Left lung (tissue), 10 donors: ENCODE results near the gene DLL3. TPM values are rescaled to one million over a fixed set of nuclear protein-coding genes. Genes with fewer than 3 reads are reported as not detected.

ENCODE experiments used
- ATAC-seq: fragments of 200-7000 bp; cut with Tn5 transposase; one replicate; pipeline ENCODE4 v1.9.1; 2020; ENCODE audit warnings: moderate library complexity
- DNase-seq, 4 donors: peaks; one replicate each; pipeline ENCODE4 v3.0.0-alpha.2; 2013 to 2020
- H3K27ac ChIP-seq, 2 donors: fragments of 200-600 bp; sonication (generic) in 1 of 2; one replicate each; pipeline versions ENCODE4 v1.5.0 to v1.8.0; 2020 to 2021
- H3K27me3 ChIP-seq, 2 donors: fragments of 200-600 bp; sonication (generic) in 1 of 2; one replicate each; pipeline versions ENCODE4 v1.5.0 to v1.8.0; 2020 to 2021
- H3K36me3 ChIP-seq, 2 donors: fragments of 200-600 bp; sonication (generic) in 1 of 2; one replicate each; pipeline versions ENCODE4 v1.5.0 to v1.8.0; 2020 to 2021
- H3K4me1 ChIP-seq, 2 donors: fragments of 200-600 bp; one replicate each; pipeline ENCODE4 v1.8.0; 2021
- H3K4me3 ChIP-seq, 2 donors: fragments of 200-600 bp; sonication (generic) in 1 of 2; one replicate each; pipeline versions ENCODE4 v1.5.0 to v1.8.0; 2020 to 2021; ENCODE audit warnings: mild to moderate bottlenecking in 1 of 2
- H3K9me3 ChIP-seq, 2 donors: fragments of 200-600 bp; sonication (generic) in 1 of 2; one replicate each; pipeline versions ENCODE4 v1.5.0 to v1.8.0; 2020 to 2021
- CTCF ChIP-seq, 2 donors: fragments of 200-600 bp; sonication (generic) in 1 of 2; IDR thresholded peaks; one replicate each; pipeline versions ENCODE4 v1.5.0 to v1.8.0; 2021; ENCODE audit warnings: antibody characterized with exemption in 2 of 2
- intact Hi-C, 2 donors: fragments of 100-400 bp; cut with DNase I; formaldehyde crosslinking; loops; one replicate each; pipeline versions ENCODE4 v1.11.2 to v1.14.2; 2022
- polyA plus RNA-seq, 6 donors: library from polyadenylated mRNA; unstranded; fragments of 120-200 nt; gene quantifications; one replicate each; pipeline ENCODE4 v1.2.1, GENCODE V29; 2013; ENCODE audit not compliant: insufficient read length in 6 of 6
- total RNA-seq, 2 donors: library from RNA; stranded (reverse); fragmentation: NEBNext Ultra II Directional; extraction: Animal tissue kit (Norgen Biotek cat#: 25700); gene quantifications; one replicate each; pipeline ENCODE4 v1.2.1, GENCODE V29; 2021
- donor health status: DM: no; HTN: yes; CAD: no.
- donor health status: DM: no; HTN: no; CAD: no.

The DLL3 gene
- total and polyA plus RNA-seq, 8 donors = 0.12 to 0.80 (median 0.31) TPM; not detected in 1

GRCh38 chr19:39532233-39533002 lies 33.7 kb downstream of the DLL3 start, which contains the start of gene EID2B:
EID2B (minus strand) TSS chr19:39532852; CDS start chr19:39532802, 50 bp downstream.
- peak within 1 kb of the TSS; percentile 78 to 86 for H3K27ac ChIP-seq
- peak; percentile 96 to 97 for TF ChIP-seq CTCF (IDR thresholded peaks at IDR 0.05)
- peak; percentile 96 to 99 (median 98) for DNase-seq
- H3K4me1 ChIP-seq = peaks cover 3 to 12% of the 10 kb centered on the region in 2 donors
- peak; percentile 99 for ATAC-seq
- H3K36me3 ChIP-seq = no peaks in the 10 kb centered on the region
- no peaks in the 10 kb centered on the region for H3K27me3 ChIP-seq
- H3K4me3 ChIP-seq = peak within 1 kb of the TSS; percentile 84 to 87
- H3K9me3 ChIP-seq = no peaks in the 10 kb centered on the region
- intact Hi-C loops = loop anchor here in 1 of 2 donors (10.0 kb wide), 1 partner anchor 58 kb away; no protein-coding TSS in a partner anchor

- Histone ChIP-seq H3K27ac (peak overlapping the region in 1 of 2 donors; percentile 86), H3K9me3 (no peaks in the 10 kb centered on the region), H3K36me3 (no peaks in the 10 kb centered on the region), H3K4me1 (peaks cover 3 to 18% of the 10 kb centered on the region in 2 donors), H3K27me3 (no peaks in the 10 kb centered on the region), H3K4me3 (peak overlapping the region in 1 of 2 donors; percentile 87)
- ATAC-seq = no peak
- no peak for DNase-seq
- peak in 1 of 2 donors; percentile 22 for TF ChIP-seq CTCF (IDR thresholded peaks at IDR 0.05)
- intact Hi-C loops = loop anchor here in 1 of 2 donors (10.0 kb wide), 1 partner anchor 58 kb away; no protein-coding TSS in a partner anchor
These were observed 34.3 kb downstream of the DLL3 start for GRCh38 chr19:39533003-39533512.

GRCh38 chr19:39533791-39534190 lies 35.0 kb downstream of the DLL3 start:
- no peak for ATAC-seq
- H3K9me3 ChIP-seq = no peaks in the 10 kb centered on the region
- H3K27ac ChIP-seq = no peak overlapping the region
- no peak overlapping the region for H3K4me3 ChIP-seq
- H3K36me3 ChIP-seq = no peaks in the 10 kb centered on the region
- TF ChIP-seq CTCF (IDR thresholded peaks at IDR 0.05) = no peak
- intact Hi-C loops = loop anchor here in 1 of 2 donors (10.0 kb wide), 1 partner anchor 59 kb away; no protein-coding TSS in a partner anchor
- DNase-seq = no peak
- peaks cover 10 to 25% of the 10 kb centered on the region in 2 donors for H3K4me1 ChIP-seq
- no peaks in the 10 kb centered on the region for H3K27me3 ChIP-seq

GRCh38 chr19:39539165-39539517 lies 40.4 kb downstream of the DLL3 start:
- TF ChIP-seq CTCF (IDR thresholded peaks at IDR 0.05) = no peak
- DNase-seq = no peak
- Histone ChIP-seq H3K27me3 (no peaks in the 10 kb centered on the region), H3K27ac (peak overlapping the region; percentile 90 to 93), H3K4me3 (peak overlapping the region; percentile 68 to 73), H3K9me3 (no peaks in the 10 kb centered on the region), H3K4me1 (peaks cover 10 to 29% of the 10 kb centered on the region in 2 donors), H3K36me3 (no peaks in the 10 kb centered on the region)
- ATAC-seq = no peak
- intact Hi-C loops = loop anchor here in 1 of 2 donors (10.0 kb wide), 1 partner anchor 64 kb away; no protein-coding TSS in a partner anchor
